ENCODE data around the gene BANK1.
"Not testable (repeated sequence)": the region's sequence is repeated elsewhere in the genome, so short reads cannot be mapped to it uniquely, and the experiment has no call there.

The BANK1 gene

GRCh38 chr4:101824500-101824899, 34.0 kb downstream of the BANK1 start:
- DNase-seq, result no peak

- DNase-seq, result no peak
Observed at GRCh38 chr4:101825953-101826352, 35.4 kb downstream of the BANK1 start.

- DNase-seq, result no peak
Observed at GRCh38 chr4:101831816-101832215, 41.3 kb downstream of the BANK1 start.

GRCh38 chr4:101833480-101833879, 43.0 kb downstream of the BANK1 start:
- DNase-seq, result no peak

- DNase-seq, result no peak
Observed at GRCh38 chr4:101835121-101835904, 44.8 kb downstream of the BANK1 start.

GRCh38 chr4:101843054-101843453, 52.5 kb downstream of the BANK1 start:
- no peak for DNase-seq

GRCh38 chr4:101846550-101846949, 56.0 kb downstream of the BANK1 start:
- no peak for DNase-seq

GRCh38 chr4:101850698-101851097, 60.2 kb downstream of the BANK1 start:
- no peak for DNase-seq

GRCh38 chr4:101851672-101852071, 61.1 kb downstream of the BANK1 start:
- DNase-seq, result no peak

GRCh38 chr4:101853028-101853427, 62.5 kb downstream of the BANK1 start:
- no peak for DNase-seq

- no peak for DNase-seq
Observed at GRCh38 chr4:101853691-101854090, 63.2 kb downstream of the BANK1 start.

GRCh38 chr4:101855239-101855638, 64.7 kb downstream of the BANK1 start:
- no peak for DNase-seq

GRCh38 chr4:101856149-101856548, 65.6 kb downstream of the BANK1 start:
- no peak for DNase-seq

- DNase-seq, result no peak
Observed at GRCh38 chr4:101857176-101857575, 66.6 kb downstream of the BANK1 start.

GRCh38 chr4:101858641-101859040, 68.1 kb downstream of the BANK1 start:
- DNase-seq, result no peak

- no peak for DNase-seq
Observed at GRCh38 chr4:101862595-101862994, 72.1 kb downstream of the BANK1 start.

GRCh38 chr4:101864660-101865059, 74.1 kb downstream of the BANK1 start:
- no peak for DNase-seq

GRCh38 chr4:101865501-101866062, 75.1 kb downstream of the BANK1 start:
- no peak for DNase-seq

- DNase-seq, result no peak
Observed at GRCh38 chr4:101870874-101871273, 80.3 kb downstream of the BANK1 start.

- no peak for DNase-seq
Observed at GRCh38 chr4:101871962-101872676, 81.6 kb downstream of the BANK1 start.

GRCh38 chr4:101885574-101885973, 95.0 kb downstream of the BANK1 start:
- DNase-seq, result no peak

- no peak for DNase-seq
Observed at GRCh38 chr4:101886826-101887225, 96.3 kb downstream of the BANK1 start.

- no peak for DNase-seq
Observed at GRCh38 chr4:101888472-101888871, 97.9 kb downstream of the BANK1 start.

GRCh38 chr4:101905527-101905926, 115.0 kb downstream of the BANK1 start:
- DNase-seq, result not testable (repeated sequence)
